GM12873 (cell line): ENCODE measurements around the gene GAGE10.

Experiments
- TF ChIP-seq, protein P1 (sequence below): IDR thresholded peaks from 2 replicates; pipeline ENCODE4 v1.5.1; 2012; ENCODE audit warnings: low read depth, mild to moderate bottlenecking, moderate library complexity, low read length, control low read depth; ENCODE audit not compliant: insufficient read depth; ENCODE audit errors: missing control alignments

GAGE10 gene

DNA sequence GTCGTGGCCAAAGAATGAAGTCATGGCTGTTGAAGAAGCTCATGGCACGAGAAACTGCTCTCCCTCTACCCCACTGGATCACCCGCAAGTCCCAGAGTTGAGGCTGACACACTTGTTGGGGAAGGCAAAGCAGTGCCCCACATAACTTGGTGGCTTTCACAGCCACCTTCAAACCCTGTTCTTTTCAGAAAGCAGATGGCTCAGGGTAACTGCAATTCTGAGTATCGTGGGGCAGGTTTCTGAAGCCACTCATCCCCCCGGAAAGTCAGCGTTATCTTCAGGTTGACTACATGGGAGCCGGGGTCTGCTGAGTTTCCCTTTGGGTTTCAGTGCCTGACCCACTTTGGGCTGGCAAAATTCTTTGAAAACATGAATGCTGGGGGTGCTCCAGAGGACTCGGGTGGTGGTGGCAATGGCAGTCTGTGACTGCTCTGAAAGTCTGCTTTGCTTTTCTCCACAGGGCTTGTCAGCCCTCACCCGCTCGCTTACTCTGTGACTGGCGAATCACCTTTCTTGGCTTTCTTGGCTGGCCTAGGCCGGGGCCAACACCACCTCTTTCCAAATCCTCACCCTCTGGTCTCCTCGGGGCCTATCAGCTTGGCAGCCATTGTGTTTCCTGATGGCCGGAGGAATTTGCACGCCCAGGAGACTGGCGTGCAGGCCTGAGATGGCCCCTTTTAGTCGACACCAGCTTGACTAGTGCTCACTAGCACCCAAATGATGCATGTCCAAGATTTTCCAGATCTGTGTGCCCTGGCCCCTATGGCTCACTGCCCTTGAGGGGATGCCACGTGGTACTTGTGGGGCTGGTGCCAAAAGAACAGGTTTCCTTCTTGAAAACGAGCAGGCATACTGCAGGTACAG, 26.5 kb upstream of the GAGE10 start:
- TF ChIP-seq, protein P1, sequence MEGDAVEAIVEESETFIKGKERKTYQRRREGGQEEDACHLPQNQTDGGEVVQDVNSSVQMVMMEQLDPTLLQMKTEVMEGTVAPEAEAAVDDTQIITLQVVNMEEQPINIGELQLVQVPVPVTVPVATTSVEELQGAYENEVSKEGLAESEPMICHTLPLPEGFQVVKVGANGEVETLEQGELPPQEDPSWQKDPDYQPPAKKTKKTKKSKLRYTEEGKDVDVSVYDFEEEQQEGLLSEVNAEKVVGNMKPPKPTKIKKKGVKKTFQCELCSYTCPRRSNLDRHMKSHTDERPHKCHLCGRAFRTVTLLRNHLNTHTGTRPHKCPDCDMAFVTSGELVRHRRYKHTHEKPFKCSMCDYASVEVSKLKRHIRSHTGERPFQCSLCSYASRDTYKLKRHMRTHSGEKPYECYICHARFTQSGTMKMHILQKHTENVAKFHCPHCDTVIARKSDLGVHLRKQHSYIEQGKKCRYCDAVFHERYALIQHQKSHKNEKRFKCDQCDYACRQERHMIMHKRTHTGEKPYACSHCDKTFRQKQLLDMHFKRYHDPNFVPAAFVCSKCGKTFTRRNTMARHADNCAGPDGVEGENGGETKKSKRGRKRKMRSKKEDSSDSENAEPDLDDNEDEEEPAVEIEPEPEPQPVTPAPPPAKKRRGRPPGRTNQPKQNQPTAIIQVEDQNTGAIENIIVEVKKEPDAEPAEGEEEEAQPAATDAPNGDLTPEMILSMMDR: no peak

- TF ChIP-seq, protein P1: no peak
Observed at GRCh38 chrX:49277535-49277830, 26.0 kb upstream of the GAGE10 start.

GRCh38 chrX:49278081-49278480, 25.4 kb upstream of the GAGE10 start:
- TF ChIP-seq, protein P1: no peak

GRCh38 chrX:49282647-49283011, 20.8 kb upstream of the GAGE10 start:
- TF ChIP-seq, protein P1: no peak

- TF ChIP-seq, protein P1: no peak
Observed at GRCh38 chrX:49284212-49284611, 19.2 kb upstream of the GAGE10 start.

DNA sequence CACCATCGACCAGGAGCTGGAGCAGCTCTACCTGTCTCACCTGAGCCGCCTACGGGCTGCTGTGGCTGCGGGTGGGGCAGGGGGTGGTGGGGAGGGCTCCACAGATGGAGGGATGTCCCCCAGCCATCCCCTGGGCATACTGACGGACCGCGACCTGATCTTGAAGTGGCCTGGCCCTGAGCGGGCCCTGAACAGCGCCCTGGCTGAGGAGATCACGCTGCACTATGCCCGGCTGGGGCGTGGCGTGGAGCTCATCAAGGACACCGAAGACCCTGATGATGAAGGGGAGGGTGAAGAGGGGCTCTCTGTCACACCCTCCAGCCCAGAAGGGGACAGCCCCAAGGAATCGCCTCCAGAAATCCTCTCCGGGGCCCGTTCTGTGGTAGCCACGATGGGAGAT, 17.3 kb upstream of the GAGE10 start:
- TF ChIP-seq, protein P1: no peak

GRCh38 chrX:49286581-49286980, 16.9 kb upstream of the GAGE10 start:
- TF ChIP-seq, protein P1: no peak
